Neural progenitor cell (in vitro differentiated cells): Measurements from ENCODE around the gene ITGB3. TPM values are rescaled to one million over a fixed set of nuclear protein-coding genes. Genes with fewer than 3 reads are reported as not detected.

Experiments used
- DNase-seq: peaks from one replicate; pipeline ENCODE4 v3.0.0-alpha.2; 2016; ENCODE audit warnings: low spot score
- H2AFZ ChIP-seq: fragments of 200-600 bp; sonication (generic); replicated peaks from 2 replicates; pipeline ENCODE4 v1.6.1; 2016; ENCODE audit warnings: antibody characterized with exemption
- H3F3A ChIP-seq: fragments of 200-600 bp; sonication (generic); 2 replicates; pipeline ENCODE4 v1.6.1; 2016; ENCODE audit warnings: antibody characterized with exemption, low read depth
- H3K27ac ChIP-seq: fragments of 200-600 bp; sonication (generic); 2 replicates; pipeline ENCODE4 v1.5.1; 2016; ENCODE audit warnings: mild to moderate bottlenecking
- H3K27me3 ChIP-seq: fragments of 200-600 bp; sonication (generic); 2 replicates; pipeline ENCODE4 v1.6.1; 2016; ENCODE audit warnings: mild to moderate bottlenecking, moderate library complexity
- H3K36me3 ChIP-seq: fragments of 200-600 bp; sonication (generic); 2 replicates; pipeline ENCODE4 v1.5.1; 2016
- H3K4me1 ChIP-seq: fragments of 200-600 bp; sonication (generic); 2 replicates; pipeline ENCODE4 v1.6.1; 2016; ENCODE audit warnings: mixed run types
- H3K4me2 ChIP-seq: fragments of 200-600 bp; sonication (generic); 2 replicates; pipeline ENCODE4 v1.6.1; 2016
- H3K4me3 ChIP-seq: fragments of 200-600 bp; sonication (generic); 2 replicates; pipeline ENCODE4 v1.5.1; 2016
- H3K79me2 ChIP-seq: fragments of 200-600 bp; sonication (generic); 2 replicates; pipeline ENCODE4 v1.6.1; 2016; ENCODE audit warnings: low read depth
- H3K9ac ChIP-seq: fragments of 200-600 bp; sonication (generic); 2 replicates; pipeline ENCODE4 v1.6.1; 2016
- H3K9me3 ChIP-seq: fragments of 200-600 bp; sonication (generic); 2 replicates; pipeline ENCODE4 v1.5.1; 2016; ENCODE audit warnings: low read depth
- H4K20me1 ChIP-seq: fragments of 200-600 bp; sonication (generic); 2 replicates; pipeline ENCODE4 v1.6.1; 2016; ENCODE audit warnings: low read depth
- H3K27ac Mint-ChIP-seq: 3 replicates; pipeline ENCODE4 v1.8.0; 2021; ENCODE audit warnings: mixed read lengths
- H3K27me3 Mint-ChIP-seq: 2 replicates; pipeline ENCODE4 v1.8.0; 2022; ENCODE audit warnings: low read depth, mild to moderate bottlenecking, inconsistent platforms, moderate library complexity, mixed read lengths; ENCODE audit not compliant: insufficient read depth
- H3K36me3 Mint-ChIP-seq: 3 replicates; pipeline ENCODE4 v1.8.0; 2021; ENCODE audit warnings: mixed read lengths
- H3K4me1 Mint-ChIP-seq: 3 replicates; pipeline ENCODE4 v1.8.0; 2021; ENCODE audit warnings: mixed read lengths
- H3K4me3 Mint-ChIP-seq: 3 replicates; pipeline ENCODE4 v1.8.0; 2021; ENCODE audit warnings: mild to moderate bottlenecking, moderate library complexity, mixed read lengths
- H3K9me3 Mint-ChIP-seq: 3 replicates; pipeline ENCODE4 v1.8.0; 2020; ENCODE audit warnings: mixed read lengths
- EZH2 ChIP-seq: fragments of 200-600 bp; sonication (generic); IDR thresholded peaks from 2 replicates; pipeline ENCODE4 v1.6.1; 2017; ENCODE audit warnings: antibody characterized with exemption, mild to moderate bottlenecking, moderate library complexity
- EZH2phosphoT487 ChIP-seq: fragments of 200-600 bp; sonication (generic); IDR thresholded peaks from 2 replicates; pipeline ENCODE4 v1.6.1; 2017; ENCODE audit warnings: antibody characterized with exemption
- total RNA-seq: library from RNA; depleted of rRNA; stranded (reverse); fragments of >200 nt; gene quantifications from 2 replicates; pipeline ENCODE4 v1.2.3, GENCODE V29; 2015; ENCODE audit warnings: low replicate concordance
- TF ChIP-seq, protein P1 (sequence below): fragments of 200-600 bp; sonication (generic); IDR thresholded peaks from 2 replicates; pipeline ENCODE4 v1.5.1; 2017; ENCODE audit warnings: antibody characterized with exemption, mild to moderate bottlenecking

The ITGB3 gene
- total RNA-seq, 1 donor from 2014 or later = 0.47 TPM

DNA sequence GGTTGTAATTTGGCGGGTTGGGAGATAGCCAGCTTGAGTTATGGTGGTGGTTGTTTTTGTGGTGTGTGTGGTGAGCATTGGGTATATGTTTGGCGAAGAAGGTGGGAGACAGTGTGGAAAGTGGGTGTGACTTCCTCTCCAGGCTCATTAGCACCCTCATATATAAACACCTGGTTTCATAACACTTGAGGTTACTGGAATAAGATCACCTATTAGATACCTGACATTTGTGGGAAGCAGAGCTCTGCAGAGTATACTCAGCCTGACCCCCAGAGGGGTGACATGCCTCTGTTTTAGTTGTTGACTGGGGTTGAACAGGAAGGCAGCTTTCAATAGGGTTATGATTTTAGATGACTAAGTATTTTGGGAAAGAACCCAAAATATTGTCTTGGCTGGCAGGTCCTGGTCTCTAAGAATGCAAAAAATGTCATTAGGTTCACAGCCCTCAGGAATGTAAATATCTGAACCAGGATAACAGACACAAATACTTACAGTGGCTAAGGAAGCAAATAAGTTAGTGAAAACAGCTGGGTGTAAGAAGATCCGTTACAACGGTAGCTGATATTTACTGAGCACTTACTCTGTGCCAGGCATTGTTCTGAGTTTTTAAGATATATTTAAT lies 51.8 kb downstream of the ITGB3 start:
- no peak overlapping the region for H3K4me3 Mint-ChIP-seq
- Histone ChIP-seq H4K20me1 (no peaks in the 10 kb centered on the region), H3K4me3 (no peak overlapping the region), H3F3A (no peaks in the 10 kb centered on the region), H3K9ac (no peak overlapping the region), H3K9me3 (no peaks in the 10 kb centered on the region), H3K27ac (no peak overlapping the region), H3K4me2 (no peak overlapping the region), H3K4me1 (peaks cover 6% of the 10 kb centered on the region), H3K79me2 (no peaks in the 10 kb centered on the region), H2AFZ (no peak overlapping the region), H3K36me3 (no peaks in the 10 kb centered on the region), H3K27me3 (no peaks in the 10 kb centered on the region)
- no peak overlapping the region for H3K27ac Mint-ChIP-seq
- peaks cover 16% of the 10 kb centered on the region for H3K27me3 Mint-ChIP-seq
- DNase-seq = no peak
- H3K9me3 Mint-ChIP-seq = no peaks in the 10 kb centered on the region
- no peaks in the 10 kb centered on the region for H3K36me3 Mint-ChIP-seq
- peaks cover 5% of the 10 kb centered on the region for H3K4me1 Mint-ChIP-seq
- TF ChIP-seq, protein P1, sequence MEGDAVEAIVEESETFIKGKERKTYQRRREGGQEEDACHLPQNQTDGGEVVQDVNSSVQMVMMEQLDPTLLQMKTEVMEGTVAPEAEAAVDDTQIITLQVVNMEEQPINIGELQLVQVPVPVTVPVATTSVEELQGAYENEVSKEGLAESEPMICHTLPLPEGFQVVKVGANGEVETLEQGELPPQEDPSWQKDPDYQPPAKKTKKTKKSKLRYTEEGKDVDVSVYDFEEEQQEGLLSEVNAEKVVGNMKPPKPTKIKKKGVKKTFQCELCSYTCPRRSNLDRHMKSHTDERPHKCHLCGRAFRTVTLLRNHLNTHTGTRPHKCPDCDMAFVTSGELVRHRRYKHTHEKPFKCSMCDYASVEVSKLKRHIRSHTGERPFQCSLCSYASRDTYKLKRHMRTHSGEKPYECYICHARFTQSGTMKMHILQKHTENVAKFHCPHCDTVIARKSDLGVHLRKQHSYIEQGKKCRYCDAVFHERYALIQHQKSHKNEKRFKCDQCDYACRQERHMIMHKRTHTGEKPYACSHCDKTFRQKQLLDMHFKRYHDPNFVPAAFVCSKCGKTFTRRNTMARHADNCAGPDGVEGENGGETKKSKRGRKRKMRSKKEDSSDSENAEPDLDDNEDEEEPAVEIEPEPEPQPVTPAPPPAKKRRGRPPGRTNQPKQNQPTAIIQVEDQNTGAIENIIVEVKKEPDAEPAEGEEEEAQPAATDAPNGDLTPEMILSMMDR = no peak
- TF ChIP-seq EZH2 (no peak), EZH2phosphoT487 (no peak)

DNA sequence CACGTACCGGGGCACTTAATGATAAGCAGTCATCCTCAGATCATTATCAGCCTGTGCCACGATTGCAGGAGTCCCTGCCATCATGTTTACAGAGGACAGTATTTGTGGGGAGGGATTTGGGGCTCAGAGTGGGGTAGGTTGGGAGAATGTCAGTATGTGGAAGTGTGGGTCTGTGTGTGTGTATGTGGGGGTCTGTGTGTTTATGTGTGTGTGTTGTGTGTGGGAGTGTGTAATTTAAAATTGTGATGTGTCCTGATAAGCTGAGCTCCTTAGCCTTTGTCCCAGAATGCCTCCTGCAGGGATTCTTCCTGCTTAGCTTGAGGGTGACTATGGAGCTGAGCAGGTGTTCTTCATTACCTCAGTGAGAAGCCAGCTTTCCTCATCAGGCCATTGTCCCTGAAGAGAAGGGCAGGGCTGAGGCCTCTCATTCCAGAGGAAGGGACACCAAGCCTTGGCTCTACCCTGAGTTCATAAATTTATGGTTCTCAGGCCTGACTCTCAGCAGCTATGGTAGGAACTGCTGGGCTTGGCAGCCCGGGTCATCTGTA lies 56.6 kb downstream of the ITGB3 start:
- no peak overlapping the region for H3K9ac ChIP-seq
- H3K27me3 Mint-ChIP-seq = peaks cover 4% of the 10 kb centered on the region
- no peaks in the 10 kb centered on the region for H3K79me2 ChIP-seq
- peak overlapping the region; percentile 11 for H3K27ac Mint-ChIP-seq
- H3K36me3 Mint-ChIP-seq = no peaks in the 10 kb centered on the region
- no peak overlapping the region for H3K27ac ChIP-seq
- no peaks in the 10 kb centered on the region for H3F3A ChIP-seq
- H3K4me3 Mint-ChIP-seq = no peak overlapping the region
- peak overlapping the region; percentile 72 for H2AFZ ChIP-seq
- H3K4me3 ChIP-seq = no peak overlapping the region
- H3K27me3 ChIP-seq = no peaks in the 10 kb centered on the region
- no peaks in the 10 kb centered on the region for H3K36me3 ChIP-seq
- H3K9me3 ChIP-seq = no peaks in the 10 kb centered on the region
- peaks cover 11% of the 10 kb centered on the region for H3K4me1 Mint-ChIP-seq
- H3K4me2 ChIP-seq = peak overlapping the region; percentile 31
- no peaks in the 10 kb centered on the region for H4K20me1 ChIP-seq
- H3K4me1 ChIP-seq = peaks cover 13% of the 10 kb centered on the region
- no peaks in the 10 kb centered on the region for H3K9me3 Mint-ChIP-seq
- TF ChIP-seq EZH2 (no peak), EZH2phosphoT487 (no peak)
- TF ChIP-seq, protein P1 = no peak
- peak; percentile 19 for DNase-seq

DNA sequence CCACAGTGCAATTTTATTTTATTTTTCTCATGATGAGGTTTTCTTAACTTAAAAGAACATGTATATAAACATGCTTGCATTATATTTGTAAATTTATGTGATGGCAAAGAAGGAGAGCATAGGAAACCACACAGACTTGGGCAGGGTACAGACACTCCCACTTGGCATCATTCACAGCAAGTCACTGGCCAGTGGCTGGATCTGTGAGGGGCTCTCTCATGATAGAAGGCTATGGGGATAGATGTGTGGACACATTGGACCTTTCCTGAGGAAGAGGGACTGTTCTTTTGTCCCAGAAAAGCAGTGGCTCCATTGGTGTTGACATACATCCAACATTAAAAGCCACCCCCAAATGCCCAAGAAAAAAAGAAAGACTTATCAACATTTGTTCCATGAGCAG lies 57.8 kb downstream of the ITGB3 start:
- H3K4me3 ChIP-seq = no peak overlapping the region
- H3K27ac ChIP-seq = no peak overlapping the region
- H3K36me3 ChIP-seq = no peaks in the 10 kb centered on the region
- H4K20me1 ChIP-seq = no peaks in the 10 kb centered on the region
- H3K4me2 ChIP-seq = no peak overlapping the region
- H3K79me2 ChIP-seq = no peaks in the 10 kb centered on the region
- no peak overlapping the region for H3K9ac ChIP-seq
- no peak overlapping the region for H2AFZ ChIP-seq
- TF ChIP-seq, protein P1 = no peak
- no peak for TF ChIP-seq EZH2phosphoT487
- TF ChIP-seq EZH2 = no peak
- Mint-ChIP-seq H3K9me3 (no peaks in the 10 kb centered on the region), H3K36me3 (no peaks in the 10 kb centered on the region), H3K27me3 (peaks cover 2% of the 10 kb centered on the region), H3K27ac (no peak overlapping the region), H3K4me3 (no peak overlapping the region), H3K4me1 (peaks cover 15% of the 10 kb centered on the region)
- peaks cover 13% of the 10 kb centered on the region for H3K4me1 ChIP-seq
- no peaks in the 10 kb centered on the region for H3K27me3 ChIP-seq
- no peaks in the 10 kb centered on the region for H3F3A ChIP-seq
- DNase-seq = no peak
- H3K9me3 ChIP-seq = no peaks in the 10 kb centered on the region
